ENCODE data around the gene SMPD3. TPM values are rescaled to one million over a fixed set of nuclear protein-coding genes. Genes with fewer than 3 reads are reported as not detected.

Gene SMPD3
- total and polyA plus RNA-seq, 9 of the 15 experiments (the other 6 are each of a cell fraction or from before 2014, with no cell fraction given), result 0.03 to 1.2 (median 0.18) TPM

DNA sequence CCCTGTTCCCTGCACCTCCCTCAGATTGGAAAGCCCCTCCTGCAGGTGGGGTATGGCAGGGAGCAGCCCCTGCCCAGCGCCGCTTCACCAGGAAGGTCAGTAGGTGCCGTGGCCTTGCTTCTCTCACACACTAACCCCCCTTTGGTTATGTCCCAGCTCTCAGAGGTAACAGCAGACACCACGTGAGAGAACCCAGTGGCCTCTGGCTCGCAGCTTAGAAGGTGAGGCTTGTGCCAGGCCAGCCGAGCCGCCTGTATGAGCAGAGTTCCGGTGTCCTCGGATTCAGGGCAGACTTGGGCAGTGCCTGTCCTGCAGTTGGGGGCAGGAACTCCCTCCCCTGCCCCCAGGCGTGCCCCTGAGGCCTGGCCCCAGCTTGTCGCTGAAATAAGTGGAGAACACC, 90.4 kb downstream of the SMPD3 start:
- no peaks in the 10 kb centered on the region for H3K9me1 ChIP-seq (ENCODE audit: control insufficient read depth, insufficient read depth, low read length)
- CTCF ChIA-PET (ENCODE audit: low intra/inter-chr PET ratio), result no interaction called here
- peaks cover 52% of the 10 kb centered on the region; the same call in 2 of the 3 replicates for H3K36me3 ChIP-seq (ENCODE audit: control insufficient read depth, insufficient read depth, low read length)
- H4K20me1 ChIP-seq (replicated peaks; ENCODE audit: control insufficient read depth, insufficient read depth, low read length), result no peaks in the 10 kb centered on the region; the same call in 1 of the 2 replicates
- no peaks in the 10 kb centered on the region for H3K27me3 ChIP-seq (ENCODE audit: control insufficient read depth in 2 of 2, insufficient read depth in 2 of 2, low read length in 2 of 2)
- DNase-seq (ENCODE audit: extremely low read depth in 1 of 4, low spot score in 3 of 4) (no peak), FAIRE-seq (no peak), ATAC-seq (no peak)
- TF ChIP-seq, protein P1, sequence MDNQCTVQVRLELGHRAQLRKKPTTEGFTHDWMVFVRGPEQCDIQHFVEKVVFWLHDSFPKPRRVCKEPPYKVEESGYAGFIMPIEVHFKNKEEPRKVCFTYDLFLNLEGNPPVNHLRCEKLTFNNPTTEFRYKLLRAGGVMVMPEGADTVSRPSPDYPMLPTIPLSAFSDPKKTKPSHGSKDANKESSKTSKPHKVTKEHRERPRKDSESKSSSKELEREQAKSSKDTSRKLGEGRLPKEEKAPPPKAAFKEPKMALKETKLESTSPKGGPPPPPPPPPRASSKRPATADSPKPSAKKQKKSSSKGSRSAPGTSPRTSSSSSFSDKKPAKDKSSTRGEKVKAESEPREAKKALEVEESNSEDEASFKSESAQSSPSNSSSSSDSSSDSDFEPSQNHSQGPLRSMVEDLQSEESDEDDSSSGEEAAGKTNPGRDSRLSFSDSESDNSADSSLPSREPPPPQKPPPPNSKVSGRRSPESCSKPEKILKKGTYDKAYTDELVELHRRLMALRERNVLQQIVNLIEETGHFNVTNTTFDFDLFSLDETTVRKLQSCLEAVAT (IDR thresholded peaks at IDR 0.05), result no peak
- TF ChIP-seq ZNF589 (CRISPR knock-in tag; IDR thresholded peaks at IDR 0.05; ENCODE audit: low read depth) (no peak), L3MBTL2 (IDR thresholded peaks at IDR 0.05) (no peak), PCBP1 (IDR thresholded peaks at IDR 0.05; ENCODE audit: low read depth, low read length, poor library complexity, severe bottlenecking) (no peak), PRPF4 (IDR thresholded peaks at IDR 0.05; ENCODE audit: insufficient read depth, low read depth, low read length, poor library complexity, severe bottlenecking) (no peak), BRD9 (IDR thresholded peaks at IDR 0.05; ENCODE audit: low read depth, partially characterized antibody) (no peak), ZNF76 (CRISPR knock-in tag; IDR thresholded peaks at IDR 0.05; ENCODE audit: borderline replicate concordance) (no peak), POLR2G (IDR thresholded peaks at IDR 0.05; ENCODE audit: low read depth, low read length) (0 out of 2 replicates have a peak, but pooled peaks have one; percentile 28)
- no peak overlapping the region for H3K27ac ChIP-seq (ENCODE audit: extremely low read depth, low read depth, low read length)
- no peaks in the 10 kb centered on the region for H3K9me3 ChIP-seq (replicated peaks; ENCODE audit: control insufficient read depth, insufficient read depth, low read depth, low read length)
- POLR2A ChIA-PET, result interaction anchor here (0.6 kb wide), 1 partner anchor 289 kb away, joined by 3 read pairs; no protein-coding TSS in a partner anchor
- in situ Hi-C loops (cut with MboI) (no loop called here), intact Hi-C loops (cut with micrococcal nuclease) (no loop called here)
- no peak overlapping the region for H3K4me3 ChIP-seq
- peak overlapping the region in 1 of 2 experiments; percentile 17; a peak in 1 of 4 replicates for H3K9ac ChIP-seq (ENCODE audit: insufficient read depth in 1 of 2, low read depth in 2 of 2, low read length in 2 of 2)
- H3K4me1 ChIP-seq (replicated peaks in 1 of 2; ENCODE audit: control insufficient read depth in 2 of 2, insufficient read depth in 2 of 2, low read length in 2 of 2), result peaks cover 0 to 28% of the 10 kb centered on the region in 2 experiments; a peak in 1 of 5 replicates
- 93% methylated on average over 9 of the region's 11 CpGs for whole genome bisulfite sequencing (ENCODE audit: insufficient coverage, low coverage, missing lambda C conversion rate)
- H3K79me2 ChIP-seq (ENCODE audit: control insufficient read depth, insufficient read depth, low read length), result no peaks in the 10 kb centered on the region
- no TSS peak for BruUV-seq (replicated peaks)
- H3K4me2 ChIP-seq (ENCODE audit: insufficient read depth, low read length), result no peak overlapping the region
- no peak overlapping the region for H2AFZ ChIP-seq (ENCODE audit: low read depth, low read length)
